Breast epithelium (tissue), 3 donors: Measurements from ENCODE around the gene VEGFA.

ENCODE experiments used
- CTCF ChIP-seq, 3 donors: fragments of 450-650 bp; IDR thresholded peaks; one replicate each; pipeline ENCODE4 v1.5.1; 2016 to 2017; ENCODE audit warnings: antibody characterized with exemption in 3 of 3, mild to moderate bottlenecking in 3 of 3, moderate library complexity in 3 of 3
- POLR2A ChIP-seq: fragments of 450-650 bp; IDR thresholded peaks from one replicate; pipeline ENCODE4 v1.6.1; 2016; ENCODE audit warnings: antibody characterized with exemption, mild to moderate bottlenecking, moderate library complexity

- TF ChIP-seq CTCF (IDR thresholded peaks at IDR 0.05) (no peak), POLR2A (no peak)
These were observed 64.0 kb downstream of the VEGFA start for GRCh38 chr6:43833996-43834390.
